HepG2 (cell line): Measurements from ENCODE around the gene ARFGAP3. TPM values are rescaled to one million over a fixed set of nuclear protein-coding genes. Genes with fewer than 3 reads are reported as not detected.

ENCODE experiments used
- ATAC-seq: fragments of 200-7000 bp; cut with Tn5 transposase; 3 replicates; pipeline ENCODE4 v1.9.1; 2020; ENCODE audit warnings: mild to moderate bottlenecking, moderate library complexity
- BruUV-seq: library from RNA; stranded (reverse); fragments of 400-500 nt; replicated peaks from 2 replicates; lab custom pipeline; 2021; lab: Mats Ljungman, UMichigan
- CTCF ChIA-PET: fragments of 300-600 bp; formaldehyde crosslinking; extraction: SDS; loops from one replicate; lab custom pipeline; 2021; ENCODE audit warnings: low total read pairs, inconsistent platforms, low intra/inter-chr PET ratio; lab: Yijun Ruan, JAX
- POLR2A ChIA-PET: fragments of 350-600 bp; sonication (Branson Sonifier 250); formaldehyde crosslinking; loops from one replicate; lab custom pipeline; 2020; ENCODE audit warnings: antibody characterized with exemption, inconsistent platforms; lab: Yijun Ruan, JAX
- DNase-seq: peaks from one replicate; pipeline ENCODE4 v3.0.0-alpha.2; 2015; ENCODE audit warnings: low spot score
- FAIRE-seq: peaks from 3 replicates; lab custom pipeline; 2011; peaks lifted over from hg19 to GRCh38; lab: Jason Lieb, UNC
- H2AFZ ChIP-seq: one replicate; pipeline ENCODE4 v1.6.1; 2011; ENCODE audit warnings: low read length, inconsistent platforms
- H3K27ac ChIP-seq: fragments of 300-600 bp; 3 replicates; pipeline ENCODE4 v1.8.0; 2011; ENCODE audit warnings: mixed run types, mild to moderate bottlenecking, mixed read lengths, low read length, inconsistent platforms; ENCODE audit not compliant: insufficient read depth; ENCODE audit errors: extremely low read length
- H3K27me3 ChIP-seq, 2 experiments: fragments of 200-600 bp in 1 of 2; 2 replicates in 1 of 2; 3 replicates in 1 of 2; pipeline versions ENCODE4 v1.6.0 to v1.8.0; 2011; ENCODE audit warnings: low read length in 2 of 2, mild to moderate bottlenecking in 2 of 2, moderate library complexity in 2 of 2, inconsistent platforms in 1 of 2; ENCODE audit not compliant: insufficient read depth in 2 of 2, control insufficient read depth in 1 of 2
- H3K36me3 ChIP-seq, 2 experiments: fragments of 200-600 bp in 1 of 2; replicated peaks in 1 of 2; 2 replicates in 1 of 2; 3 replicates in 1 of 2; pipeline versions ENCODE4 v1.5.1 to v1.8.0; 2011; ENCODE audit warnings: low read length in 2 of 2, inconsistent platforms in 1 of 2; ENCODE audit not compliant: insufficient read depth in 2 of 2, control insufficient read depth in 1 of 2
- H3K4me1 ChIP-seq: 2 replicates; pipeline ENCODE4 v1.5.1; 2012; ENCODE audit warnings: low read length, inconsistent platforms; ENCODE audit not compliant: insufficient read depth
- H3K4me2 ChIP-seq: 2 replicates; pipeline ENCODE4 v1.6.0; 2011; ENCODE audit warnings: low read depth, low read length, inconsistent platforms
- H3K4me3 ChIP-seq, 3 experiments: fragments of 200-600 bp in 1 of 3; sonication (generic), shearing (Covaris generic) in 1 of 3; replicated peaks in 1 of 3; 2 replicates each; pipeline ENCODE4 v1.5.1; 2011 to 2016; ENCODE audit warnings: low read length in 3 of 3, inconsistent platforms in 2 of 3, low read depth in 2 of 3, mild to moderate bottlenecking in 2 of 3, control low read depth in 1 of 3, mixed read lengths in 1 of 3; ENCODE audit not compliant: insufficient read depth in 1 of 3
- H3K79me2 ChIP-seq: one replicate; pipeline ENCODE4 v1.6.1; 2011; ENCODE audit warnings: low read length, inconsistent platforms; ENCODE audit not compliant: insufficient read depth
- H3K9ac ChIP-seq: 2 replicates; pipeline ENCODE4 v1.6.0; 2011; ENCODE audit warnings: mild to moderate bottlenecking, low read depth, low read length, inconsistent platforms; ENCODE audit not compliant: insufficient read depth
- H3K9me3 ChIP-seq: 2 replicates; pipeline ENCODE4 v1.5.1; 2012; ENCODE audit warnings: mild to moderate bottlenecking, low read length
- H4K20me1 ChIP-seq: 2 replicates; pipeline ENCODE4 v1.6.0; 2011; ENCODE audit warnings: inconsistent platforms, mild to moderate bottlenecking, low read length, moderate library complexity; ENCODE audit not compliant: insufficient read depth
- ATF7 ChIP-seq, 2 experiments: fragments of 450-650 bp in 1 of 2; sonication (generic) in 1 of 2; formaldehyde crosslinking in 1 of 2; IDR thresholded peaks; 2 replicates each; pipeline versions ENCODE4 v1.4.0 to v1.6.1; 2016 to 2020; ENCODE audit warnings: antibody characterized with exemption in 1 of 2, mild to moderate bottlenecking in 1 of 2, missing genetic modification reagents in 1 of 2
- KDM5B ChIP-seq: sonication (generic); formaldehyde crosslinking; IDR thresholded peaks from 2 replicates; pipeline ENCODE4 v1.4.0; 2020; ENCODE audit warnings: missing genetic modification reagents, mild to moderate bottlenecking, borderline replicate concordance
- MEIS1 ChIP-seq: sonication (generic); formaldehyde crosslinking; IDR thresholded peaks from 2 replicates; pipeline ENCODE4 v1.9.0; 2021; ENCODE audit warnings: mild to moderate bottlenecking, missing genetic modification reagents, moderate library complexity, borderline replicate concordance
- PATZ1 ChIP-seq: sonication (generic); formaldehyde crosslinking; IDR thresholded peaks from 2 replicates; pipeline ENCODE4 v1.4.0; 2020; ENCODE audit warnings: missing genetic modification reagents
- RELA ChIP-seq: sonication (generic); formaldehyde crosslinking; IDR thresholded peaks from 2 replicates; pipeline ENCODE4 v1.4.0; 2020; ENCODE audit warnings: missing genetic modification reagents
- ZMAT3 ChIP-seq: sonication (generic); formaldehyde crosslinking; conservative IDR thresholded peaks from 2 replicates; pipeline ENCODE4 v1.7.0; 2021; ENCODE audit warnings: missing genetic modification reagents
- ZNF260 ChIP-seq: sonication (generic); formaldehyde crosslinking; IDR thresholded peaks from 2 replicates; pipeline ENCODE4 v1.4.0; 2020; ENCODE audit warnings: missing genetic modification reagents, low read depth, mild to moderate bottlenecking, borderline replicate concordance
- ZNF317 ChIP-seq: sonication (generic); formaldehyde crosslinking; IDR thresholded peaks from 2 replicates; pipeline ENCODE4 v1.5.0; 2020; ENCODE audit warnings: mild to moderate bottlenecking, missing genetic modification reagents
- ZNF646 ChIP-seq: sonication (generic); formaldehyde crosslinking; IDR thresholded peaks from 2 replicates; pipeline ENCODE4 v1.9.0; 2021; ENCODE audit warnings: mild to moderate bottlenecking, missing genetic modification reagents
- WGBS: methylation state at CpG from one replicate; pipeline ENCODE4 v1.1.6; 2017; ENCODE audit warnings: low lambda C conversion rate; 5-methylcytosine and 5-hydroxymethylcytosine counted together
- in situ Hi-C: cut with HindIII; loops from 2 replicates; pipeline ENCODE4 v1.10.0; 2017; ENCODE audit warnings: low pct_unique_long_range_greater_than_20kb; ENCODE audit not compliant: extremely low pct_ligation_motif_present
- intact Hi-C: fragments of 100-400 bp; cut with micrococcal nuclease; formaldehyde crosslinking; loops from one replicate; pipeline ENCODE4 v1.10.0; 2022; ENCODE audit not compliant: unreplicated experiment
- polyA plus RNA-seq, 8 experiments: library from polyadenylated mRNA; depleted of rRNA in 3 of 8; stranded (reverse) in 7 of 8; unstranded in 1 of 8; fragments of >200 nt; fragmentation: Illumina TruSeq in 4 of 8; extraction: Trizol in 4 of 8; gene quantifications; 2 replicates each; pipeline versions ENCODE4 v1.2.1 to v1.2.3, GENCODE V29; 2011 to 2016; ENCODE audit warnings: low read depth in 4 of 8, missing spikeins in 1 of 8, mixed read lengths in 1 of 8; ENCODE audit not compliant: insufficient read depth in 1 of 8
- total RNA-seq, 5 experiments: library from RNA; depleted of rRNA; stranded (reverse); fragments of >200 nt; fragmentation: Illumina TruSeq; extraction: Trizol; gene quantifications; 2 replicates each; pipeline ENCODE4 v1.2.3, GENCODE V29; 2016; ENCODE audit warnings: low read depth in 1 of 5

ARFGAP3 gene
- total and polyA plus RNA-seq, 2 of the 13 experiments (the other 11 are each of a cell fraction or from before 2014, with no cell fraction given) = 41.7 to 61.6 TPM

- DNase-seq (no peak), ATAC-seq (no peak), FAIRE-seq (no peak)
- intact Hi-C loops (no loop called here), in situ Hi-C loops (no loop called here)
- H3K9ac ChIP-seq = no peak overlapping the region
- 13% methylated on average over 7 of the region's 7 CpGs for WGBS
- H3K27me3 ChIP-seq = no peaks in the 10 kb centered on the region; a peak in 1 of 5 replicates
- TF ChIP-seq PATZ1 (no peak), MEIS1 (CRISPR knock-in tag) (0 out of 2 replicates have a peak, but pooled peaks have one; percentile 35), KDM5B (CRISPR knock-in tag) (0 out of 2 replicates have a peak, but pooled peaks have one; percentile 51), ATF7 (IDR thresholded peaks at IDR 0.05) (no peak), ATF7 (CRISPR knock-in tag; IDR thresholded peaks at IDR 0.05) (0 out of 2 replicates have a peak, but pooled peaks have one; percentile 3)
- H3K27ac ChIP-seq = no peak overlapping the region
- POLR2A ChIA-PET = no interaction called here
- peak overlapping the region; percentile 69 for H3K4me2 ChIP-seq
- H2AFZ ChIP-seq = peak overlapping the region; percentile 23
- peak overlapping the region in 1 of 3 experiments; percentile 20; a peak in 1 of 6 replicates for H3K4me3 ChIP-seq
- no peaks in the 10 kb centered on the region for H4K20me1 ChIP-seq
- no TSS peak for BruUV-seq
- H3K9me3 ChIP-seq = no peaks in the 10 kb centered on the region
- CTCF ChIA-PET = no interaction called here
- H3K4me1 ChIP-seq = peaks cover 76% of the 10 kb centered on the region
- H3K79me2 ChIP-seq = no peaks in the 10 kb centered on the region
- no peaks in the 10 kb centered on the region for H3K36me3 ChIP-seq
Measured at GRCh38 chr22:42752912-42753311, 104.2 kb downstream of the ARFGAP3 start.

- intact Hi-C loops = no loop called here
- Histone ChIP-seq H3K4me2 (peak overlapping the region; percentile 69), H4K20me1 (no peaks in the 10 kb centered on the region), H3K9me3 (no peaks in the 10 kb centered on the region), H2AFZ (no peak overlapping the region), H3K4me1 (peaks cover 83% of the 10 kb centered on the region), H3K4me3 (peak overlapping the region in 1 of 3 experiments; percentile 42; a peak in 2 of 6 replicates), H3K27ac (peak overlapping the region; percentile 25), H3K79me2 (no peaks in the 10 kb centered on the region), H3K27me3 (no peaks in the 10 kb centered on the region; a peak in 1 of 5 replicates), H3K36me3 (no peaks in the 10 kb centered on the region), H3K9ac (no peak overlapping the region)
- CTCF ChIA-PET = no interaction called here
- FAIRE-seq (no peak), DNase-seq (no peak), ATAC-seq (peak; percentile 19)
- POLR2A ChIA-PET = no interaction called here
- BruUV-seq = no TSS peak
- in situ Hi-C loops = no loop called here
- 37% methylated on average over 5 of the region's 12 CpGs for WGBS
- TF ChIP-seq ZNF317 (CRISPR knock-in tag) (no peak), ZMAT3 (CRISPR knock-in tag) (0 out of 2 replicates have a peak, but pooled peaks have one; percentile 21), ZNF260 (CRISPR knock-in tag) (no peak), RELA (CRISPR knock-in tag) (no peak), ZNF646 (CRISPR knock-in tag) (no peak)
Measured at GRCh38 chr22:42752230-42752746, 104.8 kb downstream of the ARFGAP3 start.
